CD14-positive monocyte (primary cell): ENCODE measurements around the gene PRKCA. TPM values are rescaled to one million over a fixed set of nuclear protein-coding genes. Genes with fewer than 3 reads are reported as not detected.

ENCODE experiments used
- DNase-seq, 3 donors: peaks; one replicate each; pipeline ENCODE4 v3.0.0-alpha.2; 2011 to 2022
- H2AFZ ChIP-seq: 2 replicates; pipeline ENCODE4 v1.6.0; 2012; ENCODE audit warnings: mild to moderate bottlenecking, low read depth, low read length, inconsistent platforms; ENCODE audit not compliant: insufficient read depth, poor library complexity, severe bottlenecking
- H3K27ac ChIP-seq, 2 donors: 1 replicate in 1 of 2; 2 replicates in 1 of 2; pipeline ENCODE4 v1.5.1; 2012 to 2013; ENCODE audit warnings: low read length in 2 of 2, control low read depth in 1 of 2, inconsistent platforms in 1 of 2, low read depth in 1 of 2, mild to moderate bottlenecking in 1 of 2
- H3K27me3 ChIP-seq, 2 donors: one replicate each; pipeline versions ENCODE4 v1.6.0 to v1.6.1; 2011 to 2013; ENCODE audit warnings: low read length in 2 of 2; ENCODE audit not compliant: control insufficient read depth in 2 of 2, insufficient read depth in 2 of 2
- H3K36me3 ChIP-seq, 2 donors: replicated peaks in 1 of 2; 1 replicate in 1 of 2; 2 replicates in 1 of 2; pipeline versions ENCODE4 v1.5.1 to v1.6.1; 2012 to 2013; ENCODE audit warnings: low read length in 2 of 2, control low read depth in 1 of 2, inconsistent platforms in 1 of 2, mild to moderate bottlenecking in 1 of 2; ENCODE audit not compliant: insufficient read depth in 2 of 2, control insufficient read depth in 1 of 2
- H3K4me1 ChIP-seq, 2 donors: 1 replicate in 1 of 2; 2 replicates in 1 of 2; pipeline versions ENCODE4 v1.5.1 to v1.6.1; 2012 to 2013; ENCODE audit warnings: low read length in 2 of 2, control low read depth in 1 of 2, inconsistent platforms in 1 of 2, mild to moderate bottlenecking in 1 of 2, moderate library complexity in 1 of 2; ENCODE audit not compliant: insufficient read depth in 2 of 2, control insufficient read depth in 1 of 2
- H3K4me2 ChIP-seq: replicated peaks from 2 replicates; pipeline ENCODE3; 2012; ENCODE audit warnings: low read length, moderate library complexity, mild to moderate bottlenecking; ENCODE audit not compliant: poor library complexity, severe bottlenecking; ENCODE audit errors: extremely low read depth
- H3K4me3 ChIP-seq, 3 experiments: fragments of 200-600 bp in 1 of 3; sonication (generic) in 1 of 3; replicated peaks in 1 of 3; 1 replicate in 2 of 3; 2 replicates in 1 of 3; pipeline ENCODE4 v1.5.1; 2011 to 2013; ENCODE audit warnings: low read length in 3 of 3, mild to moderate bottlenecking in 3 of 3, control low read depth in 2 of 3, low read depth in 2 of 3, inconsistent platforms in 1 of 3, moderate library complexity in 1 of 3
- H3K79me2 ChIP-seq: 2 replicates; pipeline ENCODE4 v1.6.0; 2012; ENCODE audit warnings: mild to moderate bottlenecking, control low read depth, inconsistent platforms, low read length, moderate library complexity; ENCODE audit not compliant: insufficient read depth
- H3K9ac ChIP-seq: 2 replicates; pipeline ENCODE4 v1.6.0; 2017; ENCODE audit warnings: low read length, mild to moderate bottlenecking; ENCODE audit not compliant: insufficient read depth, poor library complexity, severe bottlenecking
- H3K9me3 ChIP-seq, 2 donors: replicated peaks in 1 of 2; 1 replicate in 1 of 2; 2 replicates in 1 of 2; pipeline versions ENCODE4 v1.5.1 to v1.6.1; 2012 to 2013; ENCODE audit warnings: low read length in 2 of 2, control low read depth in 1 of 2; ENCODE audit not compliant: control insufficient read depth in 1 of 2, insufficient read depth in 1 of 2
- H4K20me1 ChIP-seq: 2 replicates; pipeline ENCODE4 v1.6.0; 2012; ENCODE audit warnings: mild to moderate bottlenecking, low read length, control low read depth, moderate library complexity; ENCODE audit not compliant: insufficient read depth
- H3K27ac Mint-ChIP-seq, 7 donors: one replicate each; pipeline ENCODE4 v1.8.0; 2020; ENCODE audit warnings: mild to moderate bottlenecking in 7 of 7, mixed read lengths in 7 of 7, moderate library complexity in 6 of 7, inconsistent platforms in 2 of 7
- H3K27me3 Mint-ChIP-seq, 3 donors: one replicate each; pipeline ENCODE4 v1.8.0; 2021 to 2022; ENCODE audit warnings: low read depth in 3 of 3, mild to moderate bottlenecking in 3 of 3, mixed read lengths in 3 of 3, moderate library complexity in 3 of 3, inconsistent platforms in 1 of 3
- H3K36me3 Mint-ChIP-seq, 2 donors: one replicate each; pipeline ENCODE4 v1.8.0; 2020; ENCODE audit warnings: mixed read lengths in 2 of 2, inconsistent platforms in 1 of 2, mild to moderate bottlenecking in 1 of 2
- H3K4me1 Mint-ChIP-seq: one replicate; pipeline ENCODE4 v1.8.0; 2020; ENCODE audit warnings: mild to moderate bottlenecking, mixed read lengths
- H3K4me3 Mint-ChIP-seq, 2 donors: one replicate each; pipeline ENCODE4 v1.8.0; 2020; ENCODE audit warnings: mild to moderate bottlenecking in 2 of 2, mixed read lengths in 2 of 2, moderate library complexity in 1 of 2
- H3K9me3 Mint-ChIP-seq, 7 donors: one replicate each; pipeline ENCODE4 v1.8.0; 2020 to 2022; ENCODE audit warnings: mixed read lengths in 7 of 7, mild to moderate bottlenecking in 6 of 7, moderate library complexity in 6 of 7, inconsistent platforms in 2 of 7
- WGBS: methylation state at CpG from one replicate; pipeline ENCODE4 v1.1.5; 2013; ENCODE audit warnings: missing lambda C conversion rate; ENCODE audit not compliant: insufficient coverage; 5-methylcytosine and 5-hydroxymethylcytosine counted together
- intact Hi-C, 2 donors: fragments of 100-400 bp; cut with micrococcal nuclease; formaldehyde crosslinking; loops; one replicate each; pipeline versions ENCODE4 v1.15.0 to v1.15.1; 2023
- polyA plus RNA-seq, 3 donors: library from polyadenylated mRNA; depleted of rRNA in 1 of 3; unstranded in 2 of 3; stranded (reverse) in 1 of 3; fragments of 300-500 nt in 2 of 3; fragments of >200 nt in 1 of 3; fragmentation: Illumina TruSeq in 2 of 3; gene quantifications; 1 replicate in 2 of 3; 2 replicates in 1 of 3; pipeline ENCODE4 v1.2.3, GENCODE V29; 2012 to 2021
- TF ChIP-seq, protein P1 (sequence below): fragments of 200-600 bp; IDR thresholded peaks from one replicate; pipeline ENCODE4 v1.8.0; 2022; ENCODE audit warnings: antibody characterized with exemption, mild to moderate bottlenecking

Gene PRKCA
- polyA plus RNA-seq, 3 donors = 0.22 to 7.1 (median 0.30) TPM

DNA sequence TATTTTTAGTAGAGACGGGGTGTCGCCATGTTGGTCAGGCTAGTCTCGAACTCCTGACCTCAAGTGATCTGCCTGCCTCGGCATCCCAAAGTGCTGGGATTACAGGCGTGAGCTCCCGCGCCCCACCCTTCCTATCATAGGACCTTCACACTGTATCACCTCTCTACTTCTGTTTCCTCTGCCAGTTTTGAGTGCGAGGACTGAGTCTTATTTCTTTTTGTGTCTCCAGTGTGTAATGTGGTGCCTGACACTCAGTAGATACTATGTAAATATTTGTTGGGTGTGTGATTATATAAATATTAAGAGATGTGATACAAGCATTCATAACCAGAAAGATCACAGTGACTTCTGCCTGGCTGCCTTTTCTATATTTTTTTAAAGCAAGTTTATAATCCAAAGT lies 10.5 kb downstream of the PRKCA start:
- H3K4me3 Mint-ChIP-seq = no peak overlapping the region
- no peaks in the 10 kb centered on the region for H3K27me3 ChIP-seq
- H3K79me2 ChIP-seq = no peaks in the 10 kb centered on the region
- H3K27me3 Mint-ChIP-seq = peaks cover 0 to 2% (median 2%) of the 10 kb centered on the region in 3 donors
- peaks cover 50 to 68% of the 10 kb centered on the region in 2 donors for H3K36me3 Mint-ChIP-seq
- no peak overlapping the region for H3K9ac ChIP-seq
- no peak overlapping the region for H3K27ac Mint-ChIP-seq
- H3K4me1 Mint-ChIP-seq = peaks cover 10% of the 10 kb centered on the region
- no peak overlapping the region for H3K27ac ChIP-seq
- H3K4me2 ChIP-seq = no peak overlapping the region
- H3K9me3 ChIP-seq = no peaks in the 10 kb centered on the region
- intact Hi-C loops = no loop called here
- DNase-seq = no peak
- peaks cover 3% of the 10 kb centered on the region for H4K20me1 ChIP-seq
- peaks cover 11 to 39% of the 10 kb centered on the region in 2 donors for H3K36me3 ChIP-seq
- no peak overlapping the region for H3K4me3 ChIP-seq
- no peaks in the 10 kb centered on the region for H3K4me1 ChIP-seq
- no peak overlapping the region for H2AFZ ChIP-seq
- no peaks in the 10 kb centered on the region for H3K9me3 Mint-ChIP-seq
- 80% methylated on average over 2 of the region's 8 CpGs for WGBS
- TF ChIP-seq, protein P1, sequence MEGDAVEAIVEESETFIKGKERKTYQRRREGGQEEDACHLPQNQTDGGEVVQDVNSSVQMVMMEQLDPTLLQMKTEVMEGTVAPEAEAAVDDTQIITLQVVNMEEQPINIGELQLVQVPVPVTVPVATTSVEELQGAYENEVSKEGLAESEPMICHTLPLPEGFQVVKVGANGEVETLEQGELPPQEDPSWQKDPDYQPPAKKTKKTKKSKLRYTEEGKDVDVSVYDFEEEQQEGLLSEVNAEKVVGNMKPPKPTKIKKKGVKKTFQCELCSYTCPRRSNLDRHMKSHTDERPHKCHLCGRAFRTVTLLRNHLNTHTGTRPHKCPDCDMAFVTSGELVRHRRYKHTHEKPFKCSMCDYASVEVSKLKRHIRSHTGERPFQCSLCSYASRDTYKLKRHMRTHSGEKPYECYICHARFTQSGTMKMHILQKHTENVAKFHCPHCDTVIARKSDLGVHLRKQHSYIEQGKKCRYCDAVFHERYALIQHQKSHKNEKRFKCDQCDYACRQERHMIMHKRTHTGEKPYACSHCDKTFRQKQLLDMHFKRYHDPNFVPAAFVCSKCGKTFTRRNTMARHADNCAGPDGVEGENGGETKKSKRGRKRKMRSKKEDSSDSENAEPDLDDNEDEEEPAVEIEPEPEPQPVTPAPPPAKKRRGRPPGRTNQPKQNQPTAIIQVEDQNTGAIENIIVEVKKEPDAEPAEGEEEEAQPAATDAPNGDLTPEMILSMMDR = no peak

DNA sequence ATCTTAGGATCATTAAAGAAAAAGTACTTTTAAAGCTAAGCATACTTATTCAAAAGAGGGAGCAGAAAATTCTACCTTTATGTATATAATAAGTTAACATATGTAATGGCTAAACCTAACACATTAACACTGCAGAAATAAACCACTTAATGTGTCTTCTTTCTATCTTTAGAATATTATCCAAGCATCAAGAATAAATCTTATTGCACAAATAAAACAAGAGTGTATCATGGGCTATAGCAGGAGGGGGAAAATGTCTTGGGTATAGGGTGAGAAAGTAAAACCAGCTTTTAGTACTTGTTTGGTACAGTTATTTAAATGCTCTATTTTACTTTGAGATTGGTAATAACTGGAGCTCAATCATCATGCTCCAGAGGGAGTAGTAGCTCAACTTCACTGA lies 10.9 kb downstream of the PRKCA start:
- Mint-ChIP-seq H3K4me1 (peaks cover 10% of the 10 kb centered on the region), H3K4me3 (no peak overlapping the region), H3K9me3 (peaks cover 0 to under 1% (median 0%) of the 10 kb centered on the region in 7 donors), H3K27ac (no peak overlapping the region), H3K27me3 (peaks cover 0 to 2% (median 2%) of the 10 kb centered on the region in 3 donors), H3K36me3 (peaks cover 49 to 68% of the 10 kb centered on the region in 2 donors)
- no peak overlapping the region for H3K9ac ChIP-seq
- no peaks in the 10 kb centered on the region for H3K27me3 ChIP-seq
- no peak for DNase-seq
- peaks cover 2% of the 10 kb centered on the region for H3K79me2 ChIP-seq
- intact Hi-C loops = no loop called here
- no peak overlapping the region for H3K27ac ChIP-seq
- H3K4me2 ChIP-seq = no peak overlapping the region
- no peaks in the 10 kb centered on the region for H3K4me1 ChIP-seq
- no peak overlapping the region for H2AFZ ChIP-seq
- H3K9me3 ChIP-seq = no peaks in the 10 kb centered on the region
- peaks cover 3% of the 10 kb centered on the region for H4K20me1 ChIP-seq
- TF ChIP-seq, protein P1 = no peak
- H3K36me3 ChIP-seq = peaks cover 11 to 35% of the 10 kb centered on the region in 2 donors
- no peak overlapping the region for H3K4me3 ChIP-seq
